DOHH2 (cell line): ENCODE data around the gene TCIRG1.
A peak's percentile ranks its signal among the peaks of the same experiment; 100 is the strongest.
"Not testable (repeated sequence)": the region's sequence is repeated elsewhere in the genome, so short reads cannot be mapped to it uniquely, and the experiment has no call there.

ENCODE experiments used
- H3F3A ChIP-seq: fragments of 200-600 bp; sonication (generic), shearing (Covaris generic); 2 replicates; pipeline ENCODE4 v1.6.0; 2016; ENCODE audit warnings: antibody characterized with exemption, mild to moderate bottlenecking; ENCODE audit not compliant: control insufficient read depth, insufficient read depth
- H3K27ac ChIP-seq: fragments of 200-600 bp; sonication (generic); 2 replicates; pipeline ENCODE4 v1.5.1; 2014; ENCODE audit warnings: low read depth, mild to moderate bottlenecking, low read length, moderate library complexity
- H3K27me3 ChIP-seq: fragments of 200-600 bp; sonication (generic); 2 replicates; pipeline ENCODE4 v1.6.1; 2014; ENCODE audit warnings: mild to moderate bottlenecking, low read length, mixed read lengths; ENCODE audit not compliant: control insufficient read depth
- H3K36me3 ChIP-seq: fragments of 200-600 bp; sonication (generic); 2 replicates; pipeline ENCODE4 v1.6.1; 2014; ENCODE audit warnings: mild to moderate bottlenecking, low read length, moderate library complexity, mixed read lengths; ENCODE audit not compliant: control insufficient read depth
- H3K4me1 ChIP-seq: fragments of 200-600 bp; sonication (generic); 2 replicates; pipeline ENCODE4 v1.6.1; 2014; ENCODE audit warnings: mild to moderate bottlenecking, low read length, mixed read lengths; ENCODE audit not compliant: control insufficient read depth
- H3K4me2 ChIP-seq: fragments of 200-600 bp; sonication (generic); 2 replicates; pipeline ENCODE4 v1.6.0; 2014; ENCODE audit warnings: mild to moderate bottlenecking, low read length, moderate library complexity
- H3K4me3 ChIP-seq: fragments of 200-600 bp; sonication (generic); 2 replicates; pipeline ENCODE4 v1.5.1; 2014; ENCODE audit warnings: mild to moderate bottlenecking, low read length, mixed read lengths
- H3K79me2 ChIP-seq: fragments of 200-600 bp; sonication (generic); 2 replicates; pipeline ENCODE4 v1.6.1; 2014; ENCODE audit warnings: mild to moderate bottlenecking, low read length, mixed read lengths; ENCODE audit not compliant: control insufficient read depth
- H3K9me2 ChIP-seq: fragments of 200-600 bp; sonication (generic); replicated peaks from 2 replicates; pipeline ENCODE4 v1.6.1; 2014; ENCODE audit warnings: mild to moderate bottlenecking, low read length, mixed read lengths; ENCODE audit not compliant: control insufficient read depth
- H3K9me3 ChIP-seq: fragments of 200-600 bp; sonication (generic); 2 replicates; pipeline ENCODE4 v1.6.1; 2014; ENCODE audit warnings: antibody characterized with exemption, low read length, mixed read lengths; ENCODE audit not compliant: control insufficient read depth, insufficient read depth
- H4K20me1 ChIP-seq: fragments of 200-600 bp; sonication (generic); 2 replicates; pipeline ENCODE4 v1.6.0; 2014; ENCODE audit warnings: low read depth, mild to moderate bottlenecking, antibody characterized with exemption, low read length, moderate library complexity; ENCODE audit not compliant: control insufficient read depth, insufficient read depth
- EZH2phosphoT487 ChIP-seq: fragments of 200-600 bp; sonication (generic); IDR thresholded peaks from 2 replicates; pipeline ENCODE4 v1.6.1; 2017; ENCODE audit warnings: borderline replicate concordance, mild to moderate bottlenecking, antibody characterized with exemption, low read length, moderate library complexity, mixed read lengths
- TF ChIP-seq, protein P1 (sequence below): fragments of 200-600 bp; sonication (generic); IDR thresholded peaks from one replicate; pipeline ENCODE4 v1.5.1; 2014; ENCODE audit warnings: antibody characterized with exemption, mild to moderate bottlenecking, low read depth, low read length; ENCODE audit not compliant: poor library complexity, severe bottlenecking

Gene TCIRG1, protein sequence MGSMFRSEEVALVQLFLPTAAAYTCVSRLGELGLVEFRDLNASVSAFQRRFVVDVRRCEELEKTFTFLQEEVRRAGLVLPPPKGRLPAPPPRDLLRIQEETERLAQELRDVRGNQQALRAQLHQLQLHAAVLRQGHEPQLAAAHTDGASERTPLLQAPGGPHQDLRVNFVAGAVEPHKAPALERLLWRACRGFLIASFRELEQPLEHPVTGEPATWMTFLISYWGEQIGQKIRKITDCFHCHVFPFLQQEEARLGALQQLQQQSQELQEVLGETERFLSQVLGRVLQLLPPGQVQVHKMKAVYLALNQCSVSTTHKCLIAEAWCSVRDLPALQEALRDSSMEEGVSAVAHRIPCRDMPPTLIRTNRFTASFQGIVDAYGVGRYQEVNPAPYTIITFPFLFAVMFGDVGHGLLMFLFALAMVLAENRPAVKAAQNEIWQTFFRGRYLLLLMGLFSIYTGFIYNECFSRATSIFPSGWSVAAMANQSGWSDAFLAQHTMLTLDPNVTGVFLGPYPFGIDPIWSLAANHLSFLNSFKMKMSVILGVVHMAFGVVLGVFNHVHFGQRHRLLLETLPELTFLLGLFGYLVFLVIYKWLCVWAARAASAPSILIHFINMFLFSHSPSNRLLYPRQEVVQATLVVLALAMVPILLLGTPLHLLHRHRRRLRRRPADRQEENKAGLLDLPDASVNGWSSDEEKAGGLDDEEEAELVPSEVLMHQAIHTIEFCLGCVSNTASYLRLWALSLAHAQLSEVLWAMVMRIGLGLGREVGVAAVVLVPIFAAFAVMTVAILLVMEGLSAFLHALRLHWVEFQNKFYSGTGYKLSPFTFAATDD

GRCh38 chr11:68038718-68039525 lies at the start of gene TCIRG1:
Gene TCIRG1, plus strand, starts transcription at chr11:68039025. Its CDS starts 2,247 bp downstream, at chr11:68041272.
- peaks cover 19% of the 10 kb centered on the region for H3K79me2 ChIP-seq
- peaks cover 32% of the 10 kb centered on the region for H3K4me1 ChIP-seq
- peak within 1 kb of the TSS; percentile 93 for H3K4me2 ChIP-seq
- TF ChIP-seq EZH2phosphoT487: no peak
- TF ChIP-seq, protein P1, sequence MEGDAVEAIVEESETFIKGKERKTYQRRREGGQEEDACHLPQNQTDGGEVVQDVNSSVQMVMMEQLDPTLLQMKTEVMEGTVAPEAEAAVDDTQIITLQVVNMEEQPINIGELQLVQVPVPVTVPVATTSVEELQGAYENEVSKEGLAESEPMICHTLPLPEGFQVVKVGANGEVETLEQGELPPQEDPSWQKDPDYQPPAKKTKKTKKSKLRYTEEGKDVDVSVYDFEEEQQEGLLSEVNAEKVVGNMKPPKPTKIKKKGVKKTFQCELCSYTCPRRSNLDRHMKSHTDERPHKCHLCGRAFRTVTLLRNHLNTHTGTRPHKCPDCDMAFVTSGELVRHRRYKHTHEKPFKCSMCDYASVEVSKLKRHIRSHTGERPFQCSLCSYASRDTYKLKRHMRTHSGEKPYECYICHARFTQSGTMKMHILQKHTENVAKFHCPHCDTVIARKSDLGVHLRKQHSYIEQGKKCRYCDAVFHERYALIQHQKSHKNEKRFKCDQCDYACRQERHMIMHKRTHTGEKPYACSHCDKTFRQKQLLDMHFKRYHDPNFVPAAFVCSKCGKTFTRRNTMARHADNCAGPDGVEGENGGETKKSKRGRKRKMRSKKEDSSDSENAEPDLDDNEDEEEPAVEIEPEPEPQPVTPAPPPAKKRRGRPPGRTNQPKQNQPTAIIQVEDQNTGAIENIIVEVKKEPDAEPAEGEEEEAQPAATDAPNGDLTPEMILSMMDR: peak; percentile 12
- peaks cover 8% of the 10 kb centered on the region for H3F3A ChIP-seq
- peak within 1 kb of the TSS; percentile 56 for H3K27ac ChIP-seq
- H3K9me2 ChIP-seq: no peaks in the 10 kb centered on the region
- no peaks in the 10 kb centered on the region for H4K20me1 ChIP-seq
- H3K36me3 ChIP-seq: peaks cover 11% of the 10 kb centered on the region
- H3K4me3 ChIP-seq: peak within 1 kb of the TSS; percentile 88
- H3K27me3 ChIP-seq: no peaks in the 10 kb centered on the region
- no peaks in the 10 kb centered on the region for H3K9me3 ChIP-seq

GRCh38 chr11:67990546-67991346 lies 48.1 kb upstream of the TCIRG1 start:
- not testable (repeated sequence) for H3K27me3 ChIP-seq, H3K4me3 ChIP-seq, H4K20me1 ChIP-seq, H3K4me2 ChIP-seq, H3F3A ChIP-seq, H3K27ac ChIP-seq, H3K9me2 ChIP-seq, H3K9me3 ChIP-seq, H3K79me2 ChIP-seq
- Histone ChIP-seq H3K4me1 (peaks cover 15% of the 10 kb centered on the region), H3K36me3 (peaks cover 11% of the 10 kb centered on the region; the same call in 1 of the 2 replicates)

GRCh38 chr11:67991347-67992121 lies 47.3 kb upstream of the TCIRG1 start:
- H3K4me2 ChIP-seq, H3K27ac ChIP-seq, H3K27me3 ChIP-seq, H3K4me3 ChIP-seq, H3K79me2 ChIP-seq, H3K9me2 ChIP-seq, H3F3A ChIP-seq, H4K20me1 ChIP-seq, H3K9me3 ChIP-seq: not testable (repeated sequence)
- peaks cover 15% of the 10 kb centered on the region for H3K4me1 ChIP-seq
- H3K36me3 ChIP-seq: peaks cover 18% of the 10 kb centered on the region
